HCT116 (cell line): ENCODE measurements around the gene HOXA7.

Experiments used
- EGR1 ChIP-seq: IDR thresholded peaks from 2 replicates; pipeline ENCODE4 v1.6.1; 2012; ENCODE audit warnings: low read depth
- FOSL1 ChIP-seq: IDR thresholded peaks from 2 replicates; pipeline ENCODE4 v1.6.1; 2012; ENCODE audit warnings: low read depth
- MAX ChIP-seq: IDR thresholded peaks from 2 replicates; pipeline ENCODE4 v1.6.1; 2012
- POLR2A ChIP-seq: IDR thresholded peaks from 2 replicates; pipeline ENCODE4 v1.7.0; 2011; ENCODE audit warnings: borderline replicate concordance; ENCODE audit not compliant: insufficient read depth, insufficient read length; ENCODE audit errors: extremely low read depth
- POLR2AphosphoS5 ChIP-seq: IDR thresholded peaks from 2 replicates; pipeline ENCODE4 v1.6.1; 2011; ENCODE audit warnings: mild to moderate bottlenecking, low read depth, low read length, moderate library complexity
- RAD21 ChIP-seq: IDR thresholded peaks from 2 replicates; pipeline ENCODE4 v1.6.1; 2012; ENCODE audit warnings: low read depth, mild to moderate bottlenecking
- REST ChIP-seq: IDR thresholded peaks from 2 replicates; pipeline ENCODE4 v1.6.1; 2012; ENCODE audit warnings: low read depth
- SIN3A ChIP-seq: IDR thresholded peaks from 2 replicates; pipeline ENCODE4 v1.6.1; 2012; ENCODE audit warnings: low read depth
- SRF ChIP-seq: IDR thresholded peaks from 2 replicates; pipeline ENCODE4 v1.6.1; 2012; ENCODE audit warnings: low read depth
- TCF7L2 ChIP-seq: IDR thresholded peaks from 2 replicates; pipeline ENCODE4 v1.7.0; 2011; ENCODE audit warnings: borderline replicate concordance, inconsistent platforms; ENCODE audit not compliant: insufficient read depth, insufficient read length; ENCODE audit errors: extremely low read depth
- TF ChIP-seq, protein P1 (sequence below), 3 experiments: fragments of 200-600 bp in 1 of 3; sonication (generic) in 1 of 3; IDR thresholded peaks in 2 of 3; conservative IDR thresholded peaks in 1 of 3; 2 replicates each; pipeline ENCODE4 v1.5.1; 2012 to 2017; ENCODE audit warnings: low read depth in 2 of 3, low read length in 2 of 3, antibody characterized with exemption in 1 of 3, borderline replicate concordance in 1 of 3, control low read depth in 1 of 3, mild to moderate bottlenecking in 1 of 3, mixed read lengths in 1 of 3, mixed run types in 1 of 3, moderate library complexity in 1 of 3; ENCODE audit not compliant: insufficient read depth in 1 of 3

DNA sequence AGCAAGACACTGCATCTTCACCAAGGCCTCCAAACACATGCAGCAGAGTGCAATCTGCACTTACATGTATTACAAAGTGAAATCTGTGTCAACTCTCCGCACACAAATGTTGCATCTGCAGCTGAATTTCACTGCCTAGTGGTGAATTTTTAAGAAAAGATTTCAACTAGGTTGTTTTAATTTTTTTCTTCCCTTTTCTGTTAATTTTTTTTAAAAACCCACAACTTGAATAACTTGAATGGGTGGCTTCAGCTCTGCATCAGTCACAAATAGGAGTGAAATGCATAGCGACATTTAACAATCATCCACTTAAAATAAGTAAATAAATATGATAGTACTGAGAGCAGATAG, 37.5 kb upstream of the HOXA7 start:
- TF ChIP-seq, protein P1, sequence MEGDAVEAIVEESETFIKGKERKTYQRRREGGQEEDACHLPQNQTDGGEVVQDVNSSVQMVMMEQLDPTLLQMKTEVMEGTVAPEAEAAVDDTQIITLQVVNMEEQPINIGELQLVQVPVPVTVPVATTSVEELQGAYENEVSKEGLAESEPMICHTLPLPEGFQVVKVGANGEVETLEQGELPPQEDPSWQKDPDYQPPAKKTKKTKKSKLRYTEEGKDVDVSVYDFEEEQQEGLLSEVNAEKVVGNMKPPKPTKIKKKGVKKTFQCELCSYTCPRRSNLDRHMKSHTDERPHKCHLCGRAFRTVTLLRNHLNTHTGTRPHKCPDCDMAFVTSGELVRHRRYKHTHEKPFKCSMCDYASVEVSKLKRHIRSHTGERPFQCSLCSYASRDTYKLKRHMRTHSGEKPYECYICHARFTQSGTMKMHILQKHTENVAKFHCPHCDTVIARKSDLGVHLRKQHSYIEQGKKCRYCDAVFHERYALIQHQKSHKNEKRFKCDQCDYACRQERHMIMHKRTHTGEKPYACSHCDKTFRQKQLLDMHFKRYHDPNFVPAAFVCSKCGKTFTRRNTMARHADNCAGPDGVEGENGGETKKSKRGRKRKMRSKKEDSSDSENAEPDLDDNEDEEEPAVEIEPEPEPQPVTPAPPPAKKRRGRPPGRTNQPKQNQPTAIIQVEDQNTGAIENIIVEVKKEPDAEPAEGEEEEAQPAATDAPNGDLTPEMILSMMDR (IDR thresholded peaks at IDR 0.05 in 2 of 3, conservative IDR thresholded peaks at IDR 0.05 in 1 of 3; ENCODE audit: borderline replicate concordance in 1 of 3, insufficient read depth in 1 of 3, low read depth in 2 of 3, low read length in 2 of 3): no peak
- no peak for TF ChIP-seq RAD21
- TF ChIP-seq FOSL1: no peak
- TF ChIP-seq POLR2A: no peak
- no peak for TF ChIP-seq REST
- TF ChIP-seq TCF7L2: no peak
- no peak for TF ChIP-seq POLR2AphosphoS5
- no peak for TF ChIP-seq SIN3A
- no peak for TF ChIP-seq SRF
- TF ChIP-seq MAX: no peak
- TF ChIP-seq EGR1: no peak
